Esophagus mucosa (tissue), 1 donor: Measurements from ENCODE around the gene WFIKKN1. TPM values are rescaled to one million over a fixed set of nuclear protein-coding genes. Genes with fewer than 3 reads are reported as not detected.
"Not testable (repeated sequence)": the region's sequence is repeated elsewhere in the genome, so short reads cannot be mapped to it uniquely, and the experiment has no call there.

ENCODE experiments used
- ATAC-seq: fragments of 200-7000 bp; cut with Tn5 transposase; one replicate; pipeline ENCODE4 v1.9.1; 2020
- total RNA-seq: library from RNA; stranded (reverse); gene quantifications from one replicate; pipeline ENCODE4 v1.2.4, GENCODE V29; 2023
- donor health status: DM: yes; HTN: yes; CAD: no.

Gene WFIKKN1
- total RNA-seq, 1 donor from 2014 or later = 0.08 TPM

GRCh38 chr16:595094-595528, 35.7 kb upstream of the WFIKKN1 start:
- ATAC-seq = no peak

GRCh38 chr16:595942-596735, 34.6 kb upstream of the WFIKKN1 start:
- ATAC-seq = peak; percentile 13

GRCh38 chr16:596736-597060, 34.1 kb upstream of the WFIKKN1 start:
- ATAC-seq = no peak

GRCh38 chr16:597655-598054, 33.1 kb upstream of the WFIKKN1 start:
- ATAC-seq = not testable (repeated sequence)

- ATAC-seq = peak; percentile 54
Measured at GRCh38 chr16:598823-599739, 31.7 kb upstream of the WFIKKN1 start.

- ATAC-seq = no peak
Measured at GRCh38 chr16:600781-601180, 30.0 kb upstream of the WFIKKN1 start.

- ATAC-seq = no peak
Measured at GRCh38 chr16:603933-604332, 26.9 kb upstream of the WFIKKN1 start.

GRCh38 chr16:606656-607307, 24.0 kb upstream of the WFIKKN1 start:
- ATAC-seq = no peak

GRCh38 chr16:608019-608418, 22.8 kb upstream of the WFIKKN1 start:
- peak; percentile 70 for ATAC-seq

GRCh38 chr16:609316-609715, 21.5 kb upstream of the WFIKKN1 start:
- ATAC-seq = no peak

- ATAC-seq = peak; percentile 18
Measured at GRCh38 chr16:609984-610383, 20.8 kb upstream of the WFIKKN1 start.

GRCh38 chr16:610513-611381, 20.0 kb upstream of the WFIKKN1 start:
- peak; percentile 82 for ATAC-seq

- no peak for ATAC-seq
Measured at GRCh38 chr16:615122-615521, 15.7 kb upstream of the WFIKKN1 start.

- ATAC-seq = peak; percentile 51
Measured at GRCh38 chr16:616733-617586, 13.8 kb upstream of the WFIKKN1 start.

GRCh38 chr16:617855-618254, 12.9 kb upstream of the WFIKKN1 start:
- no peak for ATAC-seq

GRCh38 chr16:619476-620100, 11.2 kb upstream of the WFIKKN1 start:
- no peak for ATAC-seq

- ATAC-seq = no peak
Measured at GRCh38 chr16:620700-621525, 9.9 kb upstream of the WFIKKN1 start.

- ATAC-seq = no peak
Measured at GRCh38 chr16:621526-622105, 9.2 kb upstream of the WFIKKN1 start.

GRCh38 chr16:622920-623280, 7.9 kb upstream of the WFIKKN1 start:
- ATAC-seq = no peak
